ENCODE data around the gene BAZ2B. TPM values are rescaled to one million over a fixed set of nuclear protein-coding genes. Genes with fewer than 3 reads are reported as not detected.

BAZ2B gene
- total RNA-seq, 1 experiment from 2014 or later: 19.9 TPM

- no peak for TF ChIP-seq YY1 (IDR thresholded peaks at IDR 0.05; ENCODE audit: extremely low read depth, insufficient replicate concordance, low read depth, low read length)
- TF ChIP-seq CEBPB (IDR thresholded peaks at IDR 0.05; ENCODE audit: low read depth): no peak
Measured at GRCh38 chr2:159620796-159621195, 4.4 kb upstream of the BAZ2B start (continued).

- H3K36me3 ChIP-seq (ENCODE audit: control insufficient read depth in 1 of 2, insufficient read depth in 2 of 2, low read length in 2 of 2): no peaks in the 10 kb centered on the region
- H3K27me3 ChIP-seq (ENCODE audit: insufficient read depth, low read length): no peaks in the 10 kb centered on the region
- CTCF ChIA-PET: no interaction called here
- no peak overlapping the region for H3K4me2 ChIP-seq (ENCODE audit: low read length)
- peaks cover 10 to 19% of the 10 kb centered on the region in 2 experiments; a peak in 3 of 4 replicates for H3K4me1 ChIP-seq (ENCODE audit: control insufficient read depth in 1 of 2, insufficient read depth in 2 of 2, low read length in 2 of 2)
- intact Hi-C loops (cut with micrococcal nuclease): loop anchor here (5.0 kb wide), 2 partner anchors 95 to 330 kb away; partner anchors contain the start of genes MARCHF7 and WDSUB1
- no TSS peak for BruUV-seq (replicated peaks)
- no peaks in the 10 kb centered on the region for H4K20me1 ChIP-seq (ENCODE audit: insufficient read depth)
- no peak overlapping the region for H2AFZ ChIP-seq (ENCODE audit: low read depth, low read length, poor library complexity, severe bottlenecking)
- no peaks in the 10 kb centered on the region for H3K79me2 ChIP-seq (ENCODE audit: insufficient read depth, low read length)
- peaks cover 4% of the 10 kb centered on the region; the same call in 1 of the 2 replicates for H3K9me2 ChIP-seq (ENCODE audit: insufficient read depth)
- TF ChIP-seq EZH2phosphoT487 (IDR thresholded peaks at IDR 0.05; ENCODE audit: borderline replicate concordance): no peak
- no peak for TF ChIP-seq EGR1 (IDR thresholded peaks at IDR 0.05; ENCODE audit: low read depth)
- no peak for TF ChIP-seq FOSL1 (IDR thresholded peaks at IDR 0.05; ENCODE audit: low read depth)
- no peak for TF ChIP-seq SIN3A (IDR thresholded peaks at IDR 0.05; ENCODE audit: low read depth)
- no peak for TF ChIP-seq ATF3 (IDR thresholded peaks at IDR 0.05)
- TF ChIP-seq ZFX (IDR thresholded peaks at IDR 0.05): no peak
- TF ChIP-seq MAX (IDR thresholded peaks at IDR 0.05): no peak
- no peak for TF ChIP-seq ZBTB33 (IDR thresholded peaks at IDR 0.05; ENCODE audit: extremely low read depth, insufficient replicate concordance, low read length)
- TF ChIP-seq SP1 (IDR thresholded peaks at IDR 0.05; ENCODE audit: low read depth): no peak
- TF ChIP-seq REST (IDR thresholded peaks at IDR 0.05; ENCODE audit: low read depth): no peak
- no peak for TF ChIP-seq CBX3 (IDR thresholded peaks at IDR 0.05; ENCODE audit: low read depth)
- RAD21 ChIA-PET (ENCODE audit: low non-redundant PET in 1 of 2, low total read pairs in 2 of 2, uncharacterized antibody in 2 of 2, unreplicated experiment in 2 of 2): no interaction called here
- H3K27ac ChIP-seq (ENCODE audit: low read depth, low read length): no peak overlapping the region
- H3K9ac ChIP-seq (ENCODE audit: low read length): no peak overlapping the region
- DNase-seq (ENCODE audit: low read depth, low spot score): no peak
- POLR2A ChIA-PET: no interaction called here
- H3K9me3 ChIP-seq (ENCODE audit: control insufficient read depth in 1 of 2, insufficient read depth in 1 of 2, low read depth in 1 of 2, low read length in 2 of 2): no peaks in the 10 kb centered on the region
- ATAC-seq: no peak
- H3K4me3 ChIP-seq (replicated peaks in 1 of 2; ENCODE audit: low read depth in 1 of 2, low read length in 2 of 2): no peak overlapping the region
Measured at GRCh38 chr2:159617646-159618045, 1.3 kb upstream of the BAZ2B start.
